HCT116 (cell line): ENCODE data around the gene FBXL17. TPM values are rescaled to one million over a fixed set of nuclear protein-coding genes. Genes with fewer than 3 reads are reported as not detected.

ENCODE experiments used
- ATAC-seq: fragments of 200-7000 bp; cut with Tn5 transposase; 2 replicates; pipeline ENCODE4 v1.9.1; 2020; ENCODE audit warnings: mild to moderate bottlenecking, moderate library complexity
- BruUV-seq: library from RNA; stranded (reverse); fragments of 400-500 nt; replicated peaks from 2 replicates; lab custom pipeline; 2021; lab: Mats Ljungman, UMichigan
- CTCF ChIA-PET: fragments of 300-600 bp; sonication (Branson Sonifier 250); formaldehyde crosslinking; loops from one replicate; lab custom pipeline; 2021; ENCODE audit warnings: antibody characterized with exemption; lab: Charles Lee
- POLR2A ChIA-PET: fragments of 300-600, 350-600 bp; sonication (Branson Sonifier 250); formaldehyde crosslinking; loops from one replicate; lab custom pipeline; 2021; ENCODE audit warnings: antibody characterized with exemption; lab: Charles Lee
- RAD21 ChIA-PET, 2 experiments: fragments of 300-600 bp; sonication (Branson Sonifier 250); formaldehyde crosslinking; loops; one replicate each; lab custom pipeline; 2023; ENCODE audit warnings: low total read pairs in 2 of 2; ENCODE audit not compliant: uncharacterized antibody in 2 of 2, unreplicated experiment in 2 of 2, low non-redundant PET in 1 of 2; lab: Charles Lee
- DNase-seq: peaks from one replicate; pipeline ENCODE4 v3.0.0-alpha.2; 2010; ENCODE audit warnings: low read depth, low spot score
- H2AFZ ChIP-seq: fragments of 200-600 bp; shearing (Covaris generic), sonication (generic); 2 replicates; pipeline ENCODE4 v1.6.1; 2017; ENCODE audit warnings: low read depth, mixed run types, mixed read lengths, antibody characterized with exemption, low read length; ENCODE audit not compliant: poor library complexity, severe bottlenecking
- H3K27ac ChIP-seq: 2 replicates; pipeline ENCODE4 v1.5.1; 2012; ENCODE audit warnings: low read depth, low read length
- H3K27me3 ChIP-seq: fragments of 200-600 bp; sonication (generic); 2 replicates; pipeline ENCODE4 v1.6.1; 2016; ENCODE audit warnings: mixed run types, low read length, mixed read lengths; ENCODE audit not compliant: insufficient read depth
- H3K36me3 ChIP-seq, 2 experiments: fragments of 200-500 bp in 1 of 2; fragments of 200-600 bp in 1 of 2; sonication (Bioruptor generic) in 1 of 2; sonication (generic) in 1 of 2; 2 replicates each; pipeline versions ENCODE4 v1.5.1 to v1.6.1; 2014 to 2016; ENCODE audit warnings: low read length in 2 of 2, inconsistent platforms in 1 of 2, mixed read lengths in 1 of 2, mixed run types in 1 of 2; ENCODE audit not compliant: insufficient read depth in 2 of 2, control insufficient read depth in 1 of 2
- H3K4me1 ChIP-seq, 2 experiments: fragments of 200-600 bp in 1 of 2; sonication (generic) in 1 of 2; 2 replicates each; pipeline versions ENCODE4 v1.5.1 to v1.6.1; 2012 to 2017; ENCODE audit warnings: low read length in 2 of 2, inconsistent platforms in 1 of 2, mild to moderate bottlenecking in 1 of 2, mixed read lengths in 1 of 2, mixed run types in 1 of 2, moderate library complexity in 1 of 2; ENCODE audit not compliant: insufficient read depth in 2 of 2, control insufficient read depth in 1 of 2
- H3K4me2 ChIP-seq: fragments of 200-600 bp; sonication (generic); 2 replicates; pipeline ENCODE4 v1.6.1; 2017; ENCODE audit warnings: mixed run types, low read length, mixed read lengths
- H3K4me3 ChIP-seq, 2 experiments: fragments of 200-600 bp in 1 of 2; sonication (generic) in 1 of 2; replicated peaks in 1 of 2; 2 replicates each; pipeline ENCODE4 v1.5.1; 2011 to 2016; ENCODE audit warnings: low read length in 2 of 2, control low read depth in 1 of 2, low read depth in 1 of 2, mild to moderate bottlenecking in 1 of 2, mixed read lengths in 1 of 2, mixed run types in 1 of 2
- H3K79me2 ChIP-seq: fragments of 200-600 bp; sonication (generic); 2 replicates; pipeline ENCODE4 v1.6.1; 2017; ENCODE audit warnings: mild to moderate bottlenecking, mixed run types, low read length, moderate library complexity, mixed read lengths; ENCODE audit not compliant: insufficient read depth
- H3K9ac ChIP-seq: fragments of 200-600 bp; sonication (generic); 2 replicates; pipeline ENCODE4 v1.6.1; 2016; ENCODE audit warnings: low read length, mixed read lengths
- H3K9me2 ChIP-seq: fragments of 200-600 bp; sonication (generic), shearing (Covaris generic); 2 replicates; pipeline ENCODE4 v1.6.1; 2017; ENCODE audit warnings: mixed run types, mild to moderate bottlenecking, moderate library complexity; ENCODE audit not compliant: insufficient read depth
- H3K9me3 ChIP-seq, 2 experiments: fragments of 200-500 bp in 1 of 2; fragments of 200-600 bp in 1 of 2; sonication (Bioruptor generic) in 1 of 2; sonication (generic) in 1 of 2; 2 replicates each; pipeline ENCODE4 v1.6.1; 2014 to 2017; ENCODE audit warnings: low read length in 2 of 2, mixed read lengths in 2 of 2, inconsistent platforms in 1 of 2, low read depth in 1 of 2, mild to moderate bottlenecking in 1 of 2, mixed run types in 1 of 2, moderate library complexity in 1 of 2; ENCODE audit not compliant: control insufficient read depth in 1 of 2, insufficient read depth in 1 of 2
- H4K20me1 ChIP-seq: fragments of 200-600 bp; sonication (generic), shearing (Covaris generic); 2 replicates; pipeline ENCODE4 v1.6.1; 2017; ENCODE audit warnings: mixed run types, mild to moderate bottlenecking, moderate library complexity; ENCODE audit not compliant: insufficient read depth
- CBX3 ChIP-seq: IDR thresholded peaks from 2 replicates; pipeline ENCODE4 v1.6.1; 2012; ENCODE audit warnings: low read depth
- CEBPB ChIP-seq: IDR thresholded peaks from 2 replicates; pipeline ENCODE4 v1.6.1; 2012; ENCODE audit warnings: low read depth
- EGR1 ChIP-seq: IDR thresholded peaks from 2 replicates; pipeline ENCODE4 v1.6.1; 2012; ENCODE audit warnings: low read depth
- ELF1 ChIP-seq: IDR thresholded peaks from 2 replicates; pipeline ENCODE4 v1.6.1; 2012; ENCODE audit warnings: low read depth, borderline replicate concordance
- EZH2 ChIP-seq: fragments of 200-600 bp; sonication (generic); IDR thresholded peaks from 2 replicates; pipeline ENCODE4 v1.6.1; 2017; ENCODE audit warnings: antibody characterized with exemption, mixed run types
- EZH2phosphoT487 ChIP-seq: fragments of 200-600 bp; IDR thresholded peaks from 2 replicates; pipeline ENCODE4 v1.6.1; 2018; ENCODE audit warnings: antibody characterized with exemption, borderline replicate concordance
- JUND ChIP-seq: IDR thresholded peaks from 2 replicates; pipeline ENCODE4 v1.6.1; 2012
- POLR2A ChIP-seq: IDR thresholded peaks from 2 replicates; pipeline ENCODE4 v1.7.0; 2011; ENCODE audit warnings: borderline replicate concordance; ENCODE audit not compliant: insufficient read depth, insufficient read length; ENCODE audit errors: extremely low read depth
- POLR2AphosphoS5 ChIP-seq: IDR thresholded peaks from 2 replicates; pipeline ENCODE4 v1.6.1; 2011; ENCODE audit warnings: mild to moderate bottlenecking, low read depth, low read length, moderate library complexity
- RAD21 ChIP-seq: IDR thresholded peaks from 2 replicates; pipeline ENCODE4 v1.6.1; 2012; ENCODE audit warnings: low read depth, mild to moderate bottlenecking
- SP1 ChIP-seq: IDR thresholded peaks from 2 replicates; pipeline ENCODE4 v1.6.1; 2012; ENCODE audit warnings: low read depth
- SRF ChIP-seq: IDR thresholded peaks from 2 replicates; pipeline ENCODE4 v1.6.1; 2012; ENCODE audit warnings: low read depth
- TCF7L2 ChIP-seq: IDR thresholded peaks from 2 replicates; pipeline ENCODE4 v1.7.0; 2011; ENCODE audit warnings: borderline replicate concordance, inconsistent platforms; ENCODE audit not compliant: insufficient read depth, insufficient read length; ENCODE audit errors: extremely low read depth
- YY1 ChIP-seq: IDR thresholded peaks from 2 replicates; pipeline ENCODE4 v1.6.1; 2011; ENCODE audit warnings: low read length, low read depth, moderate library complexity, mild to moderate bottlenecking; ENCODE audit not compliant: insufficient replicate concordance; ENCODE audit errors: extremely low read depth
- ZFX ChIP-seq: fragments of 450-650 bp; IDR thresholded peaks from 2 replicates; pipeline ENCODE4 v1.6.1; 2017
- ZNF274 ChIP-seq: fragments of 200-500 bp; sonication (Bioruptor generic); IDR thresholded peaks from 2 replicates; pipeline ENCODE4 v1.6.1; 2014; ENCODE audit warnings: mild to moderate bottlenecking, low read depth, low read length, inconsistent platforms
- intact Hi-C: fragments of 100-400 bp; cut with micrococcal nuclease; formaldehyde crosslinking; loops from 2 replicates; pipeline ENCODE4 v1.10.0; 2022
- total RNA-seq: library from RNA; stranded (reverse); gene quantifications from one replicate; pipeline ENCODE4 v1.2.1, GENCODE V29; 2021; ENCODE audit not compliant: unreplicated experiment
- TF ChIP-seq, protein P1 (sequence below): IDR thresholded peaks from 2 replicates; pipeline ENCODE4 v1.6.1; 2012; ENCODE audit warnings: low read depth
- TF ChIP-seq, protein P2 (sequence below): IDR thresholded peaks from 2 replicates; pipeline ENCODE4 v1.6.1; 2011; ENCODE audit warnings: mild to moderate bottlenecking, low read length, moderate library complexity; ENCODE audit not compliant: insufficient replicate concordance; ENCODE audit errors: extremely low read depth

The FBXL17 gene
- total RNA-seq, 1 experiment from 2014 or later: 9.4 TPM

DNA sequence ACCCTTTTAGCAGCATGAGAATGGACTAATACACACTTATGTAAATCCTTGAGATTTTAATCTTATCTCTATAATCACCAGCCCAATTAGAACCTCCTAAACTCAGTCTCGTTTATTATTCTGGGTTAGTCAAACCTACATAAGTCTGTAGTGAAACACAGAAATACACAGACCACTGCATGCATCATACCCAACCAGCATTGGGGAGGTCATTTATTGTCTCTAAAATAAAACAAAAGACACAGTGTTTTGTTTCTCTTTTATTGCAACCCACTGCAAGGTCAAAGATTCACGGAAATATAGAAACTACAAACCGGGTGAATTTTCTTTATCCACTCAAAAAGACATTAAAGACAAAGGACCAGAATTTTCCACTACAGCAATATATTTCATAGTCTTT, 523.1 kb downstream of the FBXL17 start:
- RAD21 ChIA-PET: no interaction called here
- H3K4me1 ChIP-seq: no peaks in the 10 kb centered on the region
- no peak for DNase-seq
- H2AFZ ChIP-seq: no peak overlapping the region
- H3K4me2 ChIP-seq: no peak overlapping the region
- H3K79me2 ChIP-seq: no peaks in the 10 kb centered on the region
- TF ChIP-seq POLR2A (no peak), SRF (no peak), RAD21 (no peak), TCF7L2 (no peak), YY1 (no peak), EZH2 (no peak), ZFX (no peak), ZNF274 (no peak), SP1 (no peak), JUND (no peak)
- H3K9me2 ChIP-seq: no peaks in the 10 kb centered on the region
- no peak overlapping the region for H3K27ac ChIP-seq
- H4K20me1 ChIP-seq: no peaks in the 10 kb centered on the region
- H3K36me3 ChIP-seq: no peaks in the 10 kb centered on the region
- intact Hi-C loops: no loop called here
- H3K9ac ChIP-seq: no peak overlapping the region
- POLR2A ChIA-PET: no interaction called here
- H3K4me3 ChIP-seq: no peak overlapping the region
- H3K9me3 ChIP-seq: no peaks in the 10 kb centered on the region
- CTCF ChIA-PET: no interaction called here
- H3K27me3 ChIP-seq: no peaks in the 10 kb centered on the region
- no TSS peak for BruUV-seq
- no peak for ATAC-seq

DNA sequence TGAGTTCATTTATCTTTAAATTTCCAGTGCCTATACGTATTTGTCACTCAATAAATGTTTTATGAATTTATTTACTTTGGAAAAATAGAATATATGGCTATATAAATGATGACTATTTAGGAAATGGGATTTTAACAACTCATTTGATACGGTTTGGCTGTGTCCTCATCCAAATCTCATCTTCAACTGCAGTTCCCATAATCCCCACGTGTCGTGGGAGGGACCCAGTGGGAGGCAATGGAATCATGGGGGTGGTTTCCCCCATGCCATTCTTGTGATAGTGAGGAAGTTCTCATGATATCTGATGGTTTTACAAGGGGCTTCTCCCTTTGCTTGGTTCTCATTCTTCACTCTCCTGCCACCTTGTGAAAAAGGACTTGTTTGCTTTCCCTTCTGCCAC, 523.6 kb downstream of the FBXL17 start:
- POLR2A ChIA-PET: no interaction called here
- intact Hi-C loops: no loop called here
- Histone ChIP-seq H3K79me2 (no peaks in the 10 kb centered on the region), H3K36me3 (no peaks in the 10 kb centered on the region), H3K4me1 (no peaks in the 10 kb centered on the region), H4K20me1 (no peaks in the 10 kb centered on the region), H3K4me3 (no peak overlapping the region), H3K27ac (no peak overlapping the region), H2AFZ (no peak overlapping the region), H3K9ac (no peak overlapping the region), H3K9me3 (no peaks in the 10 kb centered on the region), H3K9me2 (no peaks in the 10 kb centered on the region), H3K27me3 (no peaks in the 10 kb centered on the region), H3K4me2 (no peak overlapping the region)
- DNase-seq (no peak), ATAC-seq (no peak)
- no TSS peak for BruUV-seq
- RAD21 ChIA-PET: no interaction called here
- CTCF ChIA-PET: no interaction called here
- no peak for TF ChIP-seq CEBPB
- no peak for TF ChIP-seq ELF1
- no peak for TF ChIP-seq EZH2
- TF ChIP-seq, protein P1, sequence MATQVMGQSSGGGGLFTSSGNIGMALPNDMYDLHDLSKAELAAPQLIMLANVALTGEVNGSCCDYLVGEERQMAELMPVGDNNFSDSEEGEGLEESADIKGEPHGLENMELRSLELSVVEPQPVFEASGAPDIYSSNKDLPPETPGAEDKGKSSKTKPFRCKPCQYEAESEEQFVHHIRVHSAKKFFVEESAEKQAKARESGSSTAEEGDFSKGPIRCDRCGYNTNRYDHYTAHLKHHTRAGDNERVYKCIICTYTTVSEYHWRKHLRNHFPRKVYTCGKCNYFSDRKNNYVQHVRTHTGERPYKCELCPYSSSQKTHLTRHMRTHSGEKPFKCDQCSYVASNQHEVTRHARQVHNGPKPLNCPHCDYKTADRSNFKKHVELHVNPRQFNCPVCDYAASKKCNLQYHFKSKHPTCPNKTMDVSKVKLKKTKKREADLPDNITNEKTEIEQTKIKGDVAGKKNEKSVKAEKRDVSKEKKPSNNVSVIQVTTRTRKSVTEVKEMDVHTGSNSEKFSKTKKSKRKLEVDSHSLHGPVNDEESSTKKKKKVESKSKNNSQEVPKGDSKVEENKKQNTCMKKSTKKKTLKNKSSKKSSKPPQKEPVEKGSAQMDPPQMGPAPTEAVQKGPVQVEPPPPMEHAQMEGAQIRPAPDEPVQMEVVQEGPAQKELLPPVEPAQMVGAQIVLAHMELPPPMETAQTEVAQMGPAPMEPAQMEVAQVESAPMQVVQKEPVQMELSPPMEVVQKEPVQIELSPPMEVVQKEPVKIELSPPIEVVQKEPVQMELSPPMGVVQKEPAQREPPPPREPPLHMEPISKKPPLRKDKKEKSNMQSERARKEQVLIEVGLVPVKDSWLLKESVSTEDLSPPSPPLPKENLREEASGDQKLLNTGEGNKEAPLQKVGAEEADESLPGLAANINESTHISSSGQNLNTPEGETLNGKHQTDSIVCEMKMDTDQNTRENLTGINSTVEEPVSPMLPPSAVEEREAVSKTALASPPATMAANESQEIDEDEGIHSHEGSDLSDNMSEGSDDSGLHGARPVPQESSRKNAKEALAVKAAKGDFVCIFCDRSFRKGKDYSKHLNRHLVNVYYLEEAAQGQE: no peak
- no peak for TF ChIP-seq POLR2AphosphoS5
- no peak for TF ChIP-seq CBX3
- TF ChIP-seq YY1: no peak
- TF ChIP-seq, protein P2, sequence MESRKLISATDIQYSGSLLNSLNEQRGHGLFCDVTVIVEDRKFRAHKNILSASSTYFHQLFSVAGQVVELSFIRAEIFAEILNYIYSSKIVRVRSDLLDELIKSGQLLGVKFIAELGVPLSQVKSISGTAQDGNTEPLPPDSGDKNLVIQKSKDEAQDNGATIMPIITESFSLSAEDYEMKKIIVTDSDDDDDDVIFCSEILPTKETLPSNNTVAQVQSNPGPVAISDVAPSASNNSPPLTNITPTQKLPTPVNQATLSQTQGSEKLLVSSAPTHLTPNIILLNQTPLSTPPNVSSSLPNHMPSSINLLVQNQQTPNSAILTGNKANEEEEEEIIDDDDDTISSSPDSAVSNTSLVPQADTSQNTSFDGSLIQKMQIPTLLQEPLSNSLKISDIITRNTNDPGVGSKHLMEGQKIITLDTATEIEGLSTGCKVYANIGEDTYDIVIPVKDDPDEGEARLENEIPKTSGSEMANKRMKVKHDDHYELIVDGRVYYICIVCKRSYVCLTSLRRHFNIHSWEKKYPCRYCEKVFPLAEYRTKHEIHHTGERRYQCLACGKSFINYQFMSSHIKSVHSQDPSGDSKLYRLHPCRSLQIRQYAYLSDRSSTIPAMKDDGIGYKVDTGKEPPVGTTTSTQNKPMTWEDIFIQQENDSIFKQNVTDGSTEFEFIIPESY: no peak
- TF ChIP-seq TCF7L2: no peak
- no peak for TF ChIP-seq EZH2phosphoT487
- no peak for TF ChIP-seq EGR1
